GM18870 (cell line): ENCODE results near the gene ACBD5.
"Not testable (repeated sequence)": the region's sequence is repeated elsewhere in the genome, so short reads cannot be mapped to it uniquely, and the experiment has no call there.

ENCODE experiments used
- ATAC-seq: cut with Tn5 transposase; IDR thresholded peaks from one replicate; pipeline ENCODE4 v1.9.1; 2021; ENCODE audit warnings: moderate library complexity; ENCODE audit not compliant: unreplicated experiment

The ACBD5 gene

GRCh38 chr10:27240212-27241009 lies at the start of gene ACBD5:
ACBD5 (minus strand) TSS chr10:27240797; CDS start chr10:27240688, 109 bp downstream.
- ATAC-seq: peak; percentile 36

GRCh38 chr10:27285093-27285492 lies 44.5 kb upstream of the ACBD5 start:
- ATAC-seq: no peak

GRCh38 chr10:27276581-27276980 lies 36.0 kb upstream of the ACBD5 start:
- no peak for ATAC-seq

- not testable (repeated sequence) for ATAC-seq
Measured at GRCh38 chr10:27266025-27266424, 25.4 kb upstream of the ACBD5 start.

GRCh38 chr10:27262788-27263187 lies 22.2 kb upstream of the ACBD5 start:
- not testable (repeated sequence) for ATAC-seq

GRCh38 chr10:27258838-27259812 lies 18.5 kb upstream of the ACBD5 start:
- no peak for ATAC-seq

GRCh38 chr10:27258492-27258837 lies 17.9 kb upstream of the ACBD5 start:
- ATAC-seq: no peak

- no peak for ATAC-seq
Measured at GRCh38 chr10:27256299-27257189, 15.9 kb upstream of the ACBD5 start.

- ATAC-seq: no peak
Measured at GRCh38 chr10:27253576-27253975, 13.0 kb upstream of the ACBD5 start.

GRCh38 chr10:27252267-27253000 lies 11.8 kb upstream of the ACBD5 start:
- peak; percentile 87 for ATAC-seq

GRCh38 chr10:27251554-27251953 lies 11.0 kb upstream of the ACBD5 start:
- no peak for ATAC-seq

- no peak for ATAC-seq
Measured at GRCh38 chr10:27248215-27248614, 7.6 kb upstream of the ACBD5 start.

GRCh38 chr10:27247441-27247840 lies 6.8 kb upstream of the ACBD5 start:
- no peak for ATAC-seq

GRCh38 chr10:27247006-27247405 lies 6.4 kb upstream of the ACBD5 start:
- ATAC-seq: no peak

- no peak for ATAC-seq
Measured at GRCh38 chr10:27245836-27246235, 5.2 kb upstream of the ACBD5 start.

GRCh38 chr10:27244976-27245375 lies 4.4 kb upstream of the ACBD5 start:
- no peak for ATAC-seq

GRCh38 chr10:27242951-27243551 lies 2.5 kb upstream of the ACBD5 start:
- peak; percentile 34 for ATAC-seq

GRCh38 chr10:27242473-27242950 lies 1.9 kb upstream of the ACBD5 start:
- peak; percentile 4 for ATAC-seq

GRCh38 chr10:27241652-27242472 lies 1.3 kb upstream of the ACBD5 start:
- peak; percentile 50 for ATAC-seq
